Measurements from ENCODE around the gene GJB3.

GRCh38 chr1:34755961-34756360, 25.1 kb upstream of the GJB3 start:
- no peak for TF ChIP-seq CTCF (IDR thresholded peaks at IDR 0.05)
- TF ChIP-seq EZH2 (IDR thresholded peaks at IDR 0.05; ENCODE audit: borderline replicate concordance, insufficient read depth, low read depth, low read length, poor library complexity, severe bottlenecking) = no peak
